Right renal cortex interstitium (tissue), 3 donors: ENCODE data around the gene MAP3K7. TPM values are rescaled to one million over a fixed set of nuclear protein-coding genes. Genes with fewer than 3 reads are reported as not detected.

ENCODE experiments used
- DNase-seq, 3 donors: peaks; one replicate each; pipeline ENCODE4 v3.0.0-alpha.2; 2013; ENCODE audit warnings: low read depth in 3 of 3, low spot score in 2 of 3
- polyA plus RNA-seq, 3 donors: library from polyadenylated mRNA; unstranded; fragments of 120-200 nt; gene quantifications; one replicate each; pipeline ENCODE4 v1.2.1, GENCODE V29; 2013; ENCODE audit not compliant: insufficient read length in 3 of 3

The MAP3K7 gene
- polyA plus RNA-seq, 3 donors = 52.5 to 54.7 (median 54.6) TPM

- DNase-seq = no peak
Measured at GRCh38 chr6:90533615-90534336, 53.1 kb downstream of the MAP3K7 start.

GRCh38 chr6:90530882-90531281, 56.0 kb downstream of the MAP3K7 start:
- no peak for DNase-seq

DNA sequence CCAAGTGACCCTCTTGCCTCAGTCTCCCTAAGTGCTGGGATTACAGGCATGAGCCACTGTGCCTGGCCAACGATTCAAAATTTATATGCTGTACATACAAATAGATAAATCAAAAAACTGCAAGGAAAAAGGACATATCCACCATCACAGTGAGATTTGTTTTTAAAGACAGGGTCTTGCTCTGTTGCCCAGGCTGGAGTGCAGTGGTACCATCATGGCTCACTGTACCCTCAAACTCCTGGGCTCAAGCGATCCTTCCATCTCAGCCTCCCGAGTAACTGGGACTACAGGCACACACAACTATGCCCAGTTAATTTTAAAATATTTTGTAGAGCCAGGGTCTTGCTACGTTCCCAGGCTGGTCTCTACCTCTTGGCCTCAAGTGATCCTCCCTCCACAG, 61.5 kb downstream of the MAP3K7 start:
- no peak for DNase-seq

DNA sequence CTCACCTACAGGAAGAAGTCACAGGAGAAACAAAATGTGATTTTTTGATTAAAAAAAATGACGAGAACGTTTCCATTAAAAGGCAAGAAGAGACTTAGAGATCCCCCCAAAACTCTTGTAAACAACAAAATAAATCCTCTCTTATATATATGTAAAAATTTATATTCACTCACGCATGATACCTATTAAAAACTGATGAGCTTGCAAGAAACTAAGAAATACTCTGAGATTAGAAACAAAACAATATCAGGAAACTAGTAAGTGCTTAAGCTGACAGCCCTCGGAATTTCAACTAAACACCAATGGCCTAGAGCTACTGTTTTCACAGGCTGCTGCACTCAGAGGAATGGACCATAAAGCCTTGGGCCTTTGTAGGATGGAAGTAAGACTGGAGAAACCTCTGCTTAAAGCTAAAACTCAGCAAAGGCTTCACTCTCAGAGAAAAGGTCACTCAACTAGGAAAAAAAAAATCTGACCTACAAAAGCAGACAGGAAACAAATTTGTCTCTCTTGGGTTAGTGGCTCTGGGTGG, 63.0 kb downstream of the MAP3K7 start:
- DNase-seq = no peak

- DNase-seq = no peak
Measured at GRCh38 chr6:90521955-90522354, 64.9 kb downstream of the MAP3K7 start.

- no peak for DNase-seq
Measured at GRCh38 chr6:90516074-90516660, 70.7 kb downstream of the MAP3K7 start.

GRCh38 chr6:90514496-90514895, 72.4 kb downstream of the MAP3K7 start:
- no peak for DNase-seq

- no peak for DNase-seq
Measured at GRCh38 chr6:90508753-90509152, 78.1 kb downstream of the MAP3K7 start.

DNA sequence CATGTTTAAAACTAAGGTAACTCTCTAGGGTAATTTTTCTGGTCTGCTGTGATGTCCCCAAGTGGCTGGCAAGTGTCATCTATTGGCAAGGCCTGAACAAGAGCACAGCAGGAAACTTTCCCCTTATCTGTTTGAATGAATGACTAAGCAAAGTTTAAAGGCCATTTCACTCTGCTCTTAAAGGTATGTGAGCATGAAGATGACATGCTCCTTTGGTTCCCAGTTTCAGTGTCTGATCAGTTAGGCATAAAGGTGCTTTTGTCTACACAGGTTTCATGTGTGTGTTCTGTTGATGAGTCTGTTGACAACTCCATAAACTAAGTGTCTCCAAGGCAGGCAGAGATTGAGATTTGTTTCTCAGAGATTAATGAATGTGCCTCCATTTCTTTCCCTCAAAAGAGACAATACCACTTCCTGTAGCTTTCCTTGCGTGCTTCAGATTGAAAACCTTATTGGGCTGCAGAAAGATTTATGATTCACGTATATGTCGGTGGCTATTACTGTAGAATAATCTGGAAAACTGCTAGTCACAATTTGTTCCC, 83.9 kb downstream of the MAP3K7 start:
- no peak for DNase-seq

- DNase-seq = no peak
Measured at GRCh38 chr6:90502381-90502780, 84.5 kb downstream of the MAP3K7 start.

- DNase-seq = no peak
Measured at GRCh38 chr6:90500458-90500857, 86.4 kb downstream of the MAP3K7 start.

- DNase-seq = no peak
Measured at GRCh38 chr6:90497411-90497810, 89.5 kb downstream of the MAP3K7 start.

DNA sequence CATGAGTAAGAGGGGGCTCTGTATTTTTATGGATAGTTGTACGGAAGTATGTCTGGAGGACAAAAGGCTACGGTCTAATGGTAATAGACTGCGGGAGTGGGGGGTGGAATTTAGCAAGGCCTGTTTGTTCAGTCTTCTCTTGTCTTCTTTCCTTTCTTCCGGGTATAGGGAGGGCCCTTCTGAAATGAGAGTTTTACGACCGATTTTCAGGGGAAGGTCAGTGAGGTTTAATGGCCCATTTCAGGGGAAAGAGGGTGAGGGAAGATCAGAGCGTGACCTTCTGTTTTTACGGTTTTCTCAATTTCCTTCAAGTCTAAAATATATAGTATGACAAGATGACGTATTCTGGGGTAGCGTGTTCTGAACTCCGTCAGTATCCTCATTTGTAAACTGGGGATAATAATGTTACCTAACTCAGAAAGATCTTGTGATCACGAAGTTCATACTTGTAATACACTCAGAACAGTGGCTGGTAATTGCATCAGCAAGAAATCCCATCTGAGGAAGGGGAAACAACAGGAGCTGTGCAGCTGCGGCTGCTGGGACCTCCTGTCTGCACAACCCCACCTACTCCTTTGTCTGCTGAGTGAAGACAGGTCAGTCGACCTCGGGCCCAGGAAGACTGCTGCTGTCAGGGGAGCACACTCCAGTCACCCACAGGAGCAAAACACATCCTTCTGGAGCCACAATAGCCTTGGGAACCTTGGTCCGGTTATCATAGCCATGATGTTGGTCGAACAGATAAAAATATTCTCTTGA, 90.4 kb downstream of the MAP3K7 start:
- DNase-seq = peak; percentile 52 to 64 (median 59)

DNA sequence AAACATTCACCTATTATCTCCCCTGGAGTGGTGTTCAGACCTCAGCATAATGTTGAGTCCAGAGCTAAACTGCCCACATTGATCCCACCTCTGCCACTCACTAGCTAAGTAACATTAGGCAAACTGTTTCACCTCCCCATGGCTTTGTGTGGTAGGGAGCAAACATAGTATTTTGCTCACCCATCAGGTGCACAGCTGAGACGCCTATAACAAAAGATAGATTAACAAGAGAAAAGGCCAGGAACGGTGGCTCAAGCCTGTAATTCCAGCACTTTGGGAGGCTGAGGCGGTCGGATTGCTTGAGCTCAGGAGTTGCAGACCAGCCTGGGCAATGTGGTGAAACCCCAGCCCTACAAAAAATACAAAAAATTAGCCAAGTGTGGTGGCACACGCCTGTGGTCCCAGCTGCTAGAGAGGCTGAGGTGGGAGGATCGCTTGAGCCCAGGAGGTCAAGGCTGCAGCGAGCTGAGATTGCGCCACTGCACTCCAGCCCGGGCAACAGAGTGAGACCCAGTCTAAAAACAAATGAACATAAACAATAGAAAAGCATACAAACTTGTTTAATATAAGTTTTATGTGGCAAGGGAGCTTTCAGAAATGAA, 91.6 kb downstream of the MAP3K7 start:
- DNase-seq = no peak

DNA sequence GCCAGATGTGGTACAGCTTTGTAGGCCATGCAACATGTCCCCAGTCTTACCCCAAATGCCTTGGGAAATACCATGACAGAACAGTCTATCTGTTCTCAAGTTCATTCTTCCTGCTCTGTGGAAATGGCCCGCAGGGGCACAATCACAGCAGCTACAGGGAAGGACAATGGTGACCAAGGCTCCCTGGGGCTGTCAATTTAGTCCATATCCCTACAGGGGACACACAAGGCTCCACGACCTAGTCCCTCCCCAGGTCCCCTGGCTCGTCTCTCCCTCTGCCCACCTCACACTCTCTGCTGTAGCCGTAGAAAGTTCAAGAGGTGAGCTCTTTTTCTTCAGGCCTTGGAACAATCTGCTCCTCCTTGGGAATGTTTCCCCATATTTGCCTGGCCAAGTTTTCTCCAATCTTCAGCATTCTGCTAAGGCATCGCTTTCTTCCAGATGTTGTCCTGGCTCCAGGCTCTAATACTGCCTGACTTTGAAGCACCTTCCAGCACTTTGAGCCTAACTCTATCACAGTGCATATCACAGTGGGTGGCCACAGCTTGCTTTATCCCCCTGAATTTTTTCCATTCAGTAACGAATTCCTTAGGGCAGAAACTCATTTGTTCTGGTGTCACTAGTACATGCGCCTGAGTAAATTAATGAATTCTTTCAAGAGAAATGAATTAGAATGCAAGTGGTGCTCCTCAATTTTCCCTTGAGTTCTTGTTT, 92.6 kb downstream of the MAP3K7 start:
- no peak for DNase-seq

DNA sequence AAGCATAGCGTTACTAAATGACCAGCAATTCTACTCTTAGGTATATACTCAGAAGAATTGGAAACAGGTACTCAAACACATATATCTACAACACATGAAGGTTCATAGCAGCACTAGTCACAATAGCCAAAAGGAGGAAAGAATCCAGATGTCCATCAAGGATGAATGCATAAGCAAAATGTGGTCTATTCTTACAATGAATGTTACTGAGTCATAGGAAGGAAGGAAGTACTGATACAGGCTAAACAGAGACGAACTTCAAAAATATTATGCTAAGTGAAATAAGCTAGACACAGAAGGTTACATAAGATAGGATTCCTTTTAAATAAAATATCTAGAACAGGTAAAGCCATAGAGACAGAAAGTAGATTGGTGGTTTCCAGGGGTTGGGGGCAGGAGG, 93.5 kb downstream of the MAP3K7 start:
- DNase-seq = no peak

DNA sequence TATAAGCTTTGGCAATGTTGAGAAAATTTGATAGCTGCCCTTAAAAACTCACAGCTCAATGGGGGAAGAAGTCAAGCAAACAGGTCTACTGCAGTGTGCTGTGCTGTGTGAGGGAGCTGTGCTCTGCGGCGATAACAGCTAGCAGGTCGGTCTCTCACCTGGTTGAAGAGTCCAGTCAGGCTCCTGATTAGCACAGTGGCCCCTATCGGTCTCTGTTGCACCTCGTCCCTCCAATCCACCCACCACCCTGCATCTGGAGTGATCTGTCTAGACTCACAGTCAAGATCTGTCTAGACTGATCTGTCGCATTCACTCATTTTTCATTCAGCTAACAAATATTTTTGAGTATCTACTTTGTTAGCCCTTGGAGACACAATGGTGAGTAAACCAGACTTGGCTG, 94.1 kb downstream of the MAP3K7 start:
- DNase-seq = no peak

DNA sequence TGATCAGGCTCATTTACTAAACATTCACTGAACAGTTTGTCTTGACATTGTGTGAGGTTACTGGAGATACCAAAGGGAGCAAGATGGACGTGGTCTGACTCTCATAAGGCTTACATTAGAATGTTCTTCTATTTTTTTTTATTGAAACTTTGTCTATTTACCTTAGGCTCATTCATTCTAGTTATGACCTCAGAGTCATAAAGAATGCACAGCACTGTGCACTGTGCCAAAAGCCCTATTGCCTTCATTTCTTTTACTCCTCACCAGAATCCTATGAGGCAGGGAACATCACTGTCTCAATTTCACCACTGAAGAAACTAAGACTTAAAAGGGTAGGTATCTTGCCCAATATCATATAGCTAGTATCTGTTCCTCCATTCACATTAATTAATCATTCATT, 94.5 kb downstream of the MAP3K7 start:
- DNase-seq = no peak

DNA sequence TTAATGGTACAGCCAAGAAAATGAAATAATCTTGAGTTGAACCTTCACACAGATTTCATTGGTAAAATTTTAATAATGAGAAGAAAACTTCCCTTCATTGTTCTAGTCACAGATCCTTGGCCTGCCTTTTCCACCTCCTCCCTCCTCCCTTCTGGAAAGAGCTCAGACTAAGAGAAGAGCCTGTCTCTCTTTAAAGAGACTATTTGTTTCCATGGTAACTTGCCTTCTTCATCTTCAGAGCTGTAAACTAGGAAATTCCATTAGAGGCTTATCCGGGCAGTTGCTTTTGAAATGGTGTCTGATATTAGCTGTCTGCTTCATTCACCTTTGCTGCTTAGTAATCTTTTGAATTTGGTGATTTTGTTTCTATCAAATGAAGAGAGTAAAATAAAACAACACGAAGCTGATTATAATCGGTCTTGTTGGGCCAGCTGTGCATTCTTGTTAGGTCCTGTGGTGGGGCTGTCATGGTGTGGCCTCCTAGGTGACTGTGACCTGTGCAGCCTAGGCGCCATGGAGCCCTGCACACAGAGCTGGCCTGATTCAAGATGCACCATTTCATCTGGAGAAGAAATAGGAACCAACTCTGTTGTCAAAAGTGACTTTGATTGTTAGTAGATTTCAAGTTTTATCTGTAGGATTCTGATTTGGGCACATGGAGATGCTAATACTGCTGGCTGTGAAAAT, 96.7 kb downstream of the MAP3K7 start:
- no peak for DNase-seq

DNA sequence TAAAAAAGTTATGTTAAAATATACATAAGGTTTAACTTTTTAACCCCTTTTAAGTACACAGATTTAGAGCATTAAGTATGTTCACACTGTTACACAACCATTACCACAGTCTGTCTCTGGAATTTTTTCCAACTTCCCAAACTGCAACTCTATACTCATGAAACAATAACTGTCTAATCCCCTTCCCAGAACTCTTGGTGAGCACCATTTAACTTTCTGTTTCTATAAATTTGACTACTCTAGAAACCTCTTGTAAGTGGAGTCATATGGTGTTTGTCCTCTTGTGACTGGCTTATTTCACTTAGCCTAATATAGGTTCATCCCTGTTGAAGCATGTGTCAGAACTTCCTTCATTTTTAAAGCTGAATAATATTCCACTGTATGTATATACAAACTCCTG, 98.1 kb downstream of the MAP3K7 start:
- no peak for DNase-seq
